Mammary epithelial cell (primary cell): ENCODE measurements around the gene TXLNA.

Source experiments
- EZH2 ChIP-seq: IDR thresholded peaks from 2 replicates; pipeline ENCODE4 v1.6.1; 2012; ENCODE audit warnings: low read length, inconsistent platforms, borderline replicate concordance
- TF ChIP-seq, protein P1 (sequence below), 2 donors: IDR thresholded peaks in 1 of 2; conservative IDR thresholded peaks in 1 of 2; 2 replicates each; pipeline ENCODE4 v1.5.1; 2011 to 2012; ENCODE audit warnings: inconsistent platforms in 2 of 2, low read length in 2 of 2, mild to moderate bottlenecking in 2 of 2, control low read depth in 1 of 2, low read depth in 1 of 2; ENCODE audit not compliant: insufficient read depth in 1 of 2; ENCODE audit errors: extremely low read depth in 1 of 2

DNA sequence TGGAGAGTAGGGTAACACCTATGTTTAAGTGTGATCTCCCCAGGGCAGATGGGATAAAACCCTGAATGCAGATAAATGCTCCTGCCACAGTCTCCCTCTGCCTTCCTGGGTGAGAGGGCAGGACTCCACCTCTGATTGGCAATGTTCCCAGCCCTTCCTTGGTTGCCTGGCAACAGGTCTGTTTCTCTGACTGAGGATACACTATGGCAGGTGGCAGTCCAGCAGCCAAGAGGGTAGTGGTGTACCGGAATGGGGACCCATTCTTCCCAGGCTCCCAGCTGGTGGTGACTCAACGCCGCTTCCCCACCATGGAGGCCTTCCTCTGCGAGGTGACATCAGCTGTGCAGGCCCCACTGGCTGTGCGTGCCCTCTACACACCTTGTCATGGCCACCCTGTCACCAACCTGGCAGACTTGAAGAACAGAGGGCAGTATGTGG is 29.4 kb downstream of the TXLNA start, which contains the start of gene DCDC2B:
- TF ChIP-seq EZH2, result no peak
- TF ChIP-seq, protein P1, sequence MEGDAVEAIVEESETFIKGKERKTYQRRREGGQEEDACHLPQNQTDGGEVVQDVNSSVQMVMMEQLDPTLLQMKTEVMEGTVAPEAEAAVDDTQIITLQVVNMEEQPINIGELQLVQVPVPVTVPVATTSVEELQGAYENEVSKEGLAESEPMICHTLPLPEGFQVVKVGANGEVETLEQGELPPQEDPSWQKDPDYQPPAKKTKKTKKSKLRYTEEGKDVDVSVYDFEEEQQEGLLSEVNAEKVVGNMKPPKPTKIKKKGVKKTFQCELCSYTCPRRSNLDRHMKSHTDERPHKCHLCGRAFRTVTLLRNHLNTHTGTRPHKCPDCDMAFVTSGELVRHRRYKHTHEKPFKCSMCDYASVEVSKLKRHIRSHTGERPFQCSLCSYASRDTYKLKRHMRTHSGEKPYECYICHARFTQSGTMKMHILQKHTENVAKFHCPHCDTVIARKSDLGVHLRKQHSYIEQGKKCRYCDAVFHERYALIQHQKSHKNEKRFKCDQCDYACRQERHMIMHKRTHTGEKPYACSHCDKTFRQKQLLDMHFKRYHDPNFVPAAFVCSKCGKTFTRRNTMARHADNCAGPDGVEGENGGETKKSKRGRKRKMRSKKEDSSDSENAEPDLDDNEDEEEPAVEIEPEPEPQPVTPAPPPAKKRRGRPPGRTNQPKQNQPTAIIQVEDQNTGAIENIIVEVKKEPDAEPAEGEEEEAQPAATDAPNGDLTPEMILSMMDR (conservative IDR thresholded peaks at IDR 0.05 in 1 of 2, IDR thresholded peaks at IDR 0.05 in 1 of 2; ENCODE audit: extremely low read depth in 1 of 2, insufficient read depth in 1 of 2, low read depth in 1 of 2, low read length in 2 of 2), result no peak
